Suprapubic skin (tissue), 3 donors: ENCODE measurements around the gene TXLNB.

Experiments
- EP300 ChIP-seq: sonication (generic); formaldehyde crosslinking; IDR thresholded peaks from one replicate; pipeline ENCODE4 v1.6.1; 2017; ENCODE audit warnings: antibody characterized with exemption
- TF ChIP-seq, protein P1 (sequence below), 2 donors: fragments of 200-600 bp in 1 of 2; fragments of 450-650 bp in 1 of 2; sonication (generic) in 1 of 2; IDR thresholded peaks; one replicate each; pipeline ENCODE4 v1.5.1; 2016 to 2019; ENCODE audit warnings: antibody characterized with exemption in 2 of 2, mild to moderate bottlenecking in 1 of 2, moderate library complexity in 1 of 2

DNA sequence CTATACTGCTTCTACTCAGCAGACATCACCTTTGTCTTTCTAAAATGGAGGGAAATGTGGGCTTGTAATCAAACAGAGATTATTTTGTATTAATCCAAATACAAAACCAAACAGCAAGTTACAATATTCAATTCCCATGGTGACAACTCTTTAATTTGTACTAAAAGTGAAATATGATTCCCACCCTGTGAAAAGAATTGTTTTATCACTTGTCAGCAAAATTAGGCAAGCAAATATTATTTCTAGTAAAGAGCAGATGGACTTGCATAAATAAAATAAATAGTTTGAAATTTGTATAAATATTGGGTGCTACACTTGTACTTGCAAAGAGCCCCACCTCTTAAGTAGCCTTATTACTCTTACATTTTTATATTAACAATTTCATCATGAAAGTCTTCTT lies 6.1 kb upstream of the TXLNB start:
- TF ChIP-seq, protein P1, sequence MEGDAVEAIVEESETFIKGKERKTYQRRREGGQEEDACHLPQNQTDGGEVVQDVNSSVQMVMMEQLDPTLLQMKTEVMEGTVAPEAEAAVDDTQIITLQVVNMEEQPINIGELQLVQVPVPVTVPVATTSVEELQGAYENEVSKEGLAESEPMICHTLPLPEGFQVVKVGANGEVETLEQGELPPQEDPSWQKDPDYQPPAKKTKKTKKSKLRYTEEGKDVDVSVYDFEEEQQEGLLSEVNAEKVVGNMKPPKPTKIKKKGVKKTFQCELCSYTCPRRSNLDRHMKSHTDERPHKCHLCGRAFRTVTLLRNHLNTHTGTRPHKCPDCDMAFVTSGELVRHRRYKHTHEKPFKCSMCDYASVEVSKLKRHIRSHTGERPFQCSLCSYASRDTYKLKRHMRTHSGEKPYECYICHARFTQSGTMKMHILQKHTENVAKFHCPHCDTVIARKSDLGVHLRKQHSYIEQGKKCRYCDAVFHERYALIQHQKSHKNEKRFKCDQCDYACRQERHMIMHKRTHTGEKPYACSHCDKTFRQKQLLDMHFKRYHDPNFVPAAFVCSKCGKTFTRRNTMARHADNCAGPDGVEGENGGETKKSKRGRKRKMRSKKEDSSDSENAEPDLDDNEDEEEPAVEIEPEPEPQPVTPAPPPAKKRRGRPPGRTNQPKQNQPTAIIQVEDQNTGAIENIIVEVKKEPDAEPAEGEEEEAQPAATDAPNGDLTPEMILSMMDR (IDR thresholded peaks at IDR 0.05), result no peak
- TF ChIP-seq EP300, result no peak
